GM12878 (cell line): ENCODE results near the gene PRR12. TPM values are rescaled to one million over a fixed set of nuclear protein-coding genes. Genes with fewer than 3 reads are reported as not detected.
A peak's percentile ranks its signal among the peaks of the same experiment; 100 is the strongest.

Experiments used
- E4F1 ChIP-seq: fragments of 450-650 bp; IDR thresholded peaks from 2 replicates; pipeline ENCODE4 v1.6.1; 2018; ENCODE audit warnings: borderline replicate concordance, mild to moderate bottlenecking; ENCODE audit not compliant: partially characterized antibody
- EGR1 ChIP-seq, 2 experiments: IDR thresholded peaks; 1 replicate in 1 of 2; 2 replicates in 1 of 2; pipeline ENCODE4 v1.6.1; 2011 to 2012; ENCODE audit warnings: low read depth in 2 of 2, low read length in 2 of 2, borderline replicate concordance in 1 of 2, mild to moderate bottlenecking in 1 of 2, moderate library complexity in 1 of 2
- EP300 ChIP-seq, 2 experiments: fragments of 150-350 bp in 1 of 2; IDR thresholded peaks; 2 replicates each; pipeline ENCODE4 v1.6.1; 2011 to 2012; ENCODE audit warnings: low read depth in 2 of 2, low read length in 2 of 2, borderline replicate concordance in 1 of 2, improper control_type of control experiment in 1 of 2, inconsistent platforms in 1 of 2; ENCODE audit not compliant: control insufficient read depth in 1 of 2
- EZH2 ChIP-seq: IDR thresholded peaks from 2 replicates; pipeline ENCODE4 v1.6.1; 2012; ENCODE audit warnings: low read depth, mild to moderate bottlenecking, control low read depth, inconsistent platforms, low read length, borderline replicate concordance; ENCODE audit not compliant: control insufficient read depth
- FOXM1 ChIP-seq: IDR thresholded peaks from 2 replicates; pipeline ENCODE4 v1.6.1; 2012; ENCODE audit warnings: low read depth, mild to moderate bottlenecking, inconsistent platforms, low read length, moderate library complexity
- HSF1 ChIP-seq: fragments of 150-350 bp; IDR thresholded peaks from 2 replicates; pipeline ENCODE4 v1.6.1; 2014; ENCODE audit warnings: mild to moderate bottlenecking, low read depth, low read length
- JUND ChIP-seq: IDR thresholded peaks from 2 replicates; pipeline ENCODE4 v1.6.1; 2012; ENCODE audit warnings: low read depth, mild to moderate bottlenecking, low read length, improper control_type of control experiment, moderate library complexity
- MXI1 ChIP-seq: fragments of 150-350 bp; IDR thresholded peaks from 2 replicates; pipeline ENCODE4 v1.6.1; 2011; ENCODE audit warnings: low read depth, mild to moderate bottlenecking, inconsistent platforms, low read length, improper control_type of control experiment
- SKIL ChIP-seq: fragments of 450-650 bp; IDR thresholded peaks from 2 replicates; pipeline ENCODE4 v1.6.1; 2017; ENCODE audit warnings: mild to moderate bottlenecking, low read depth, inconsistent platforms; ENCODE audit not compliant: poor library complexity, severe bottlenecking
- SRF ChIP-seq, 2 experiments: IDR thresholded peaks; 2 replicates each; pipeline ENCODE4 v1.6.1; 2011; ENCODE audit warnings: low read depth in 2 of 2, low read length in 2 of 2, mild to moderate bottlenecking in 1 of 2, moderate library complexity in 1 of 2
- YY1 ChIP-seq: IDR thresholded peaks from 2 replicates; pipeline ENCODE4 v1.6.1; 2011; ENCODE audit warnings: low read depth, mild to moderate bottlenecking, low read length
- ZBED1 ChIP-seq: IDR thresholded peaks from 2 replicates; pipeline ENCODE4 v1.6.1; 2016; ENCODE audit warnings: borderline replicate concordance
- polyA plus RNA-seq, 11 experiments: library from polyadenylated mRNA; depleted of rRNA in 4 of 11; unstranded in 6 of 11; stranded (reverse) in 5 of 11; fragments of >200 nt; fragmentation: Nextera tagmentation in 4 of 11; fragmentation: Illumina TruSeq in 1 of 11; extraction: Ambion mirVana in 4 of 11; extraction: Trizol in 1 of 11; gene quantifications; 1 replicate in 1 of 11; 2 replicates in 10 of 11; pipeline versions ENCODE4 v1.2.1 to v1.2.3, GENCODE V29; 2011 to 2016; ENCODE audit warnings: inconsistent platforms in 2 of 11, missing spikeins in 2 of 11, low read depth in 1 of 11
- total RNA-seq, 4 experiments: library from RNA; depleted of rRNA in 3 of 4; stranded (reverse); fragments of >200 nt in 3 of 4; fragmentation: Illumina TruSeq in 1 of 4; extraction: Trizol in 1 of 4; gene quantifications; 2 replicates each; pipeline versions ENCODE4 v1.2.1 to v1.2.3, GENCODE V29; 2013 to 2021
- TF ChIP-seq, protein P1 (sequence below): IDR thresholded peaks from 2 replicates; pipeline ENCODE4 v1.6.1; 2012; ENCODE audit warnings: low read depth, low read length, improper control_type of control experiment
- TF ChIP-seq, protein P2 (sequence below): fragments of 450-650 bp; IDR thresholded peaks from 2 replicates; pipeline ENCODE4 v1.6.1; 2017; ENCODE audit warnings: borderline replicate concordance
- TF ChIP-seq, protein P3 (sequence below): fragments of 450-650 bp; formaldehyde crosslinking; IDR thresholded peaks from 2 replicates; pipeline ENCODE4 v1.4.0; 2022; ENCODE audit warnings: mild to moderate bottlenecking, moderate library complexity

PRR12 gene
- total and polyA plus RNA-seq, 10 of the 15 experiments (the other 5 are each of a cell fraction or from before 2014, with no cell fraction given): 0.02 to 25.3 (median 1.6) TPM

GRCh38 chr19:49665351-49666119 lies 74.6 kb downstream of the PRR12 start, which contains the start of the genes BCL2L12 and IRF3 (continued):
- TF ChIP-seq SKIL (no peak), SRF (IDR thresholded peaks at IDR 0.05; ENCODE audit: low read depth in 2 of 2, low read length in 2 of 2) (peak; percentile 98 to 100), JUND (0 out of 2 replicates have a peak, but pooled peaks have one; percentile 1), EZH2 (no peak), ZBED1 (no peak), HSF1 (no peak), EGR1 (IDR thresholded peaks at IDR 0.05; ENCODE audit: borderline replicate concordance in 1 of 2, low read depth in 2 of 2, low read length in 2 of 2) (peak; percentile 30 to 84; a peak in 2 of 3 replicates), MXI1 (peak; percentile 64), FOXM1 (no peak), E4F1 (no peak), EP300 (IDR thresholded peaks at IDR 0.05; ENCODE audit: borderline replicate concordance in 1 of 2, control insufficient read depth in 1 of 2, low read depth in 2 of 2, low read length in 2 of 2) (no peak), YY1 (peak; percentile 7; the same call in 1 of the 2 replicates)
- TF ChIP-seq, protein P1, sequence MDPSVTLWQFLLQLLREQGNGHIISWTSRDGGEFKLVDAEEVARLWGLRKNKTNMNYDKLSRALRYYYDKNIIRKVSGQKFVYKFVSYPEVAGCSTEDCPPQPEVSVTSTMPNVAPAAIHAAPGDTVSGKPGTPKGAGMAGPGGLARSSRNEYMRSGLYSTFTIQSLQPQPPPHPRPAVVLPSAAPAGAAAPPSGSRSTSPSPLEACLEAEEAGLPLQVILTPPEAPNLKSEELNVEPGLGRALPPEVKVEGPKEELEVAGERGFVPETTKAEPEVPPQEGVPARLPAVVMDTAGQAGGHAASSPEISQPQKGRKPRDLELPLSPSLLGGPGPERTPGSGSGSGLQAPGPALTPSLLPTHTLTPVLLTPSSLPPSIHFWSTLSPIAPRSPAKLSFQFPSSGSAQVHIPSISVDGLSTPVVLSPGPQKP: peak; percentile 100
- TF ChIP-seq, protein P2, sequence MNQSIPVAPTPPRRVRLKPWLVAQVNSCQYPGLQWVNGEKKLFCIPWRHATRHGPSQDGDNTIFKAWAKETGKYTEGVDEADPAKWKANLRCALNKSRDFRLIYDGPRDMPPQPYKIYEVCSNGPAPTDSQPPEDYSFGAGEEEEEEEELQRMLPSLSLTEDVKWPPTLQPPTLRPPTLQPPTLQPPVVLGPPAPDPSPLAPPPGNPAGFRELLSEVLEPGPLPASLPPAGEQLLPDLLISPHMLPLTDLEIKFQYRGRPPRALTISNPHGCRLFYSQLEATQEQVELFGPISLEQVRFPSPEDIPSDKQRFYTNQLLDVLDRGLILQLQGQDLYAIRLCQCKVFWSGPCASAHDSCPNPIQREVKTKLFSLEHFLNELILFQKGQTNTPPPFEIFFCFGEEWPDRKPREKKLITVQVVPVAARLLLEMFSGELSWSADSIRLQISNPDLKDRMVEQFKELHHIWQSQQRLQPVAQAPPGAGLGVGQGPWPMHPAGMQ: no peak
- TF ChIP-seq, protein P3, sequence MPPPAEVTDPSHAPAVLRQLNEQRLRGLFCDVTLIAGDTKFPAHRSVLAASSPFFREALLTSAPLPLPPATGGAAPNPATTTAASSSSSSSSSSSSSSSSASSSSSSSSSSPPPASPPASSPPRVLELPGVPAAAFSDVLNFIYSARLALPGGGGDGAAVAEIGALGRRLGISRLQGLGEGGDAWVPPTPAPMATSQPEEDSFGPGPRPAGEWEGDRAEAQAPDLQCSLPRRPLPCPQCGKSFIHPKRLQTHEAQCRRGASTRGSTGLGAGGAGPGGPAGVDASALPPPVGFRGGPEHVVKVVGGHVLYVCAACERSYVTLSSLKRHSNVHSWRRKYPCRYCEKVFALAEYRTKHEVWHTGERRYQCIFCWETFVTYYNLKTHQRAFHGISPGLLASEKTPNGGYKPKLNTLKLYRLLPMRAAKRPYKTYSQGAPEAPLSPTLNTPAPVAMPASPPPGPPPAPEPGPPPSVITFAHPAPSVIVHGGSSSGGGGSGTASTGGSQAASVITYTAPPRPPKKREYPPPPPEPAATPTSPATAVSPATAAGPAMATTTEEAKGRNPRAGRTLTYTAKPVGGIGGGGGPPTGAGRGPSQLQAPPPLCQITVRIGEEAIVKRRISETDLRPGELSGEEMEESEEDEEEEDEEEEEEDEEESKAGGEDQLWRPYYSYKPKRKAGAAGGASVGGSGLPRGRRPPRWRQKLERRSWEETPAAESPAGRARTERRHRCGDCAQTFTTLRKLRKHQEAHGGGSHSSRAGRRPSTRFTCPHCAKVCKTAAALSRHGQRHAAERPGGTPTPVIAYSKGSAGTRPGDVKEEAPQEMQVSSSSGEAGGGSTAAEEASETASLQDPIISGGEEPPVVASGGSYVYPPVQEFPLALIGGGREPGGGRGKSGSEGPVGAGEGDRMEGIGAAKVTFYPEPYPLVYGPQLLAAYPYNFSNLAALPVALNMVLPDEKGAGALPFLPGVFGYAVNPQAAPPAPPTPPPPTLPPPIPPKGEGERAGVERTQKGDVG (CRISPR knock-in tag): no peak
